H9 (cell line): ENCODE data around the gene KBTBD6. TPM values are rescaled to one million over a fixed set of nuclear protein-coding genes. Genes with fewer than 3 reads are reported as not detected.

Source experiments
- DNase-seq: peaks from one replicate; pipeline ENCODE4 v3.0.0-alpha.2; 2017
- H2AFZ ChIP-seq: one replicate; pipeline ENCODE4 v1.6.1; 2013; ENCODE audit warnings: mild to moderate bottlenecking, low read length, control low read depth, moderate library complexity
- H2AK5ac ChIP-seq: 2 replicates; pipeline ENCODE4 v1.6.1; 2013; ENCODE audit warnings: low read length, control low read depth, mixed read lengths; ENCODE audit not compliant: insufficient read length
- H2BK120ac ChIP-seq: one replicate; pipeline ENCODE4 v1.6.1; 2013; ENCODE audit warnings: low read depth, mild to moderate bottlenecking, low read length, control low read depth, inconsistent platforms; ENCODE audit not compliant: poor library complexity, severe bottlenecking
- H2BK12ac ChIP-seq: 2 replicates; pipeline ENCODE4 v1.6.1; 2013; ENCODE audit warnings: low read length, control low read depth, mixed read lengths, low read depth; ENCODE audit not compliant: insufficient read length
- H2BK15ac ChIP-seq: 2 replicates; pipeline ENCODE4 v1.6.1; 2013; ENCODE audit warnings: low read depth, low read length, control low read depth
- H2BK20ac ChIP-seq: one replicate; pipeline ENCODE4 v1.6.1; 2013; ENCODE audit warnings: low read depth, mild to moderate bottlenecking, low read length, control low read depth, inconsistent platforms; ENCODE audit not compliant: poor library complexity, severe bottlenecking
- H2BK5ac ChIP-seq: 2 replicates; pipeline ENCODE4 v1.6.1; 2013; ENCODE audit warnings: low read length, control low read depth, mixed read lengths; ENCODE audit not compliant: insufficient read length
- H3K14ac ChIP-seq: 2 replicates; pipeline ENCODE4 v1.6.1; 2013; ENCODE audit warnings: low read length, control low read depth; ENCODE audit not compliant: insufficient read depth
- H3K18ac ChIP-seq: 2 replicates; pipeline ENCODE4 v1.6.1; 2013; ENCODE audit warnings: low read depth, mild to moderate bottlenecking, mixed read lengths, low read length, control low read depth; ENCODE audit not compliant: insufficient read length
- H3K23ac ChIP-seq: 2 replicates; pipeline ENCODE4 v1.6.1; 2013; ENCODE audit warnings: low read length, control low read depth, mixed read lengths, low read depth; ENCODE audit not compliant: insufficient read length
- H3K23me2 ChIP-seq: 2 replicates; pipeline ENCODE4 v1.6.1; 2013; ENCODE audit warnings: low read depth, mild to moderate bottlenecking, mixed read lengths, low read length, control low read depth; ENCODE audit not compliant: insufficient read length, poor library complexity, severe bottlenecking
- H3K27ac ChIP-seq: 2 replicates; pipeline ENCODE4 v1.5.1; 2013; ENCODE audit warnings: low read length, control low read depth, mixed read lengths, low read depth; ENCODE audit not compliant: insufficient read length
- H3K27me3 ChIP-seq: 2 replicates; pipeline ENCODE4 v1.6.1; 2013; ENCODE audit warnings: low read length, control low read depth, inconsistent platforms; ENCODE audit not compliant: insufficient read depth
- H3K4ac ChIP-seq: 2 replicates; pipeline ENCODE4 v1.6.1; 2013; ENCODE audit warnings: low read depth, mild to moderate bottlenecking, control low read depth, inconsistent platforms, low read length, moderate library complexity
- H3K4me1 ChIP-seq: 2 replicates; pipeline ENCODE4 v1.6.1; 2013; ENCODE audit warnings: low read length, control low read depth, inconsistent platforms; ENCODE audit not compliant: insufficient read depth
- H3K4me2 ChIP-seq: 2 replicates; pipeline ENCODE4 v1.6.1; 2013; ENCODE audit warnings: low read length, control low read depth, mixed read lengths; ENCODE audit not compliant: insufficient read length, insufficient read depth
- H3K56ac ChIP-seq: 2 replicates; pipeline ENCODE4 v1.6.1; 2013; ENCODE audit warnings: low read depth, mild to moderate bottlenecking, mixed read lengths, low read length, control low read depth; ENCODE audit not compliant: insufficient read length
- H3K79me1 ChIP-seq: 2 replicates; pipeline ENCODE4 v1.6.1; 2013; ENCODE audit warnings: low read depth, mild to moderate bottlenecking, moderate library complexity, low read length, control low read depth, inconsistent platforms; ENCODE audit not compliant: insufficient read depth, poor library complexity, severe bottlenecking
- H3K79me2 ChIP-seq: 2 replicates; pipeline ENCODE4 v1.6.1; 2013; ENCODE audit warnings: low read length, control low read depth, inconsistent platforms; ENCODE audit not compliant: insufficient read depth
- H3K9ac ChIP-seq: 2 replicates; pipeline ENCODE4 v1.6.1; 2013; ENCODE audit warnings: low read length, control low read depth, mixed read lengths; ENCODE audit not compliant: insufficient read length; ENCODE audit errors: extremely low read depth
- H3K9me3 ChIP-seq: one replicate; pipeline ENCODE4 v1.6.1; 2013; ENCODE audit warnings: low read depth, low read length, inconsistent platforms; ENCODE audit not compliant: control insufficient read depth
- H3T11ph ChIP-seq: one replicate; pipeline ENCODE4 v1.6.1; 2013; ENCODE audit warnings: mild to moderate bottlenecking, low read length, control low read depth, inconsistent platforms
- H4K20me1 ChIP-seq: one replicate; pipeline ENCODE4 v1.6.1; 2013; ENCODE audit not compliant: control insufficient read depth, insufficient read length, insufficient read depth
- H4K5ac ChIP-seq: 2 replicates; pipeline ENCODE4 v1.6.1; 2013; ENCODE audit warnings: low read depth, mild to moderate bottlenecking, mixed read lengths, low read length, control low read depth; ENCODE audit not compliant: insufficient read length
- H4K8ac ChIP-seq: replicated peaks from 2 replicates; pipeline ENCODE4 v1.6.1; 2013; ENCODE audit warnings: low read length, control low read depth, mixed read lengths, low read depth; ENCODE audit not compliant: insufficient read length
- H4K91ac ChIP-seq: 2 replicates; pipeline ENCODE4 v1.6.1; 2013; ENCODE audit warnings: low read depth, mild to moderate bottlenecking, moderate library complexity, mixed read lengths, low read length, control low read depth; ENCODE audit not compliant: insufficient read length
- H3K27ac Mint-ChIP-seq, 3 experiments: 2 replicates in 2 of 3; 3 replicates in 1 of 3; pipeline ENCODE4 v1.8.0; 2020 to 2021; ENCODE audit warnings: mixed read lengths in 3 of 3, mild to moderate bottlenecking in 1 of 3, moderate library complexity in 1 of 3
- H3K27me3 Mint-ChIP-seq: 2 replicates; pipeline ENCODE4 v1.8.0; 2021; ENCODE audit warnings: low read depth, mild to moderate bottlenecking, moderate library complexity, mixed read lengths
- H3K36me3 Mint-ChIP-seq, 3 experiments: 2 replicates in 2 of 3; 3 replicates in 1 of 3; pipeline ENCODE4 v1.8.0; 2020 to 2021; ENCODE audit warnings: low read depth in 3 of 3, mixed read lengths in 3 of 3; ENCODE audit not compliant: insufficient read depth in 1 of 3
- H3K4me1 Mint-ChIP-seq, 2 experiments: 2 replicates each; pipeline ENCODE4 v1.8.0; 2020; ENCODE audit warnings: mixed read lengths in 2 of 2
- H3K4me3 Mint-ChIP-seq, 2 experiments: 2 replicates in 1 of 2; 3 replicates in 1 of 2; pipeline ENCODE4 v1.8.0; 2020 to 2021; ENCODE audit warnings: mild to moderate bottlenecking in 2 of 2, mixed read lengths in 2 of 2, moderate library complexity in 1 of 2
- H3K9me3 Mint-ChIP-seq, 2 experiments: 2 replicates in 1 of 2; 3 replicates in 1 of 2; pipeline ENCODE4 v1.8.0; 2020; ENCODE audit warnings: mild to moderate bottlenecking in 2 of 2, mixed read lengths in 2 of 2, moderate library complexity in 1 of 2
- CTCF ChIP-seq: fragments of 200-600 bp; sonication (generic); conservative IDR thresholded peaks from 3 replicates; pipeline ENCODE4 v1.8.0; 2021; ENCODE audit warnings: antibody characterized with exemption, mild to moderate bottlenecking
- WGBS: extraction: QIAGEN DNeasy Blood & Tissue Kit; methylation state at CpG from one replicate; pipeline ENCODE4 v1.1.7; 2013; ENCODE audit warnings: missing lambda C conversion rate, low lambda C conversion rate, mixed read lengths; ENCODE audit not compliant: insufficient read length; ENCODE audit errors: extremely low coverage; 5-methylcytosine and 5-hydroxymethylcytosine counted together
- total RNA-seq: library from RNA; stranded (reverse); gene quantifications from 2 replicates; pipeline ENCODE4 v1.2.1, GENCODE V29; 2021

The KBTBD6 gene
- total RNA-seq, 1 experiment from 2014 or later, result 11.5 TPM

GRCh38 chr13:41162151-41162550 is 29.5 kb upstream of the KBTBD6 start:
- Histone ChIP-seq H3K4me2 (no peak overlapping the region), H3T11ph (no peak overlapping the region), H3K4me1 (peaks cover 10% of the 10 kb centered on the region; the same call in 1 of the 2 replicates), H3K27me3 (no peaks in the 10 kb centered on the region), H2BK120ac (no peak overlapping the region), H2BK20ac (no peak overlapping the region), H3K27ac (no peak overlapping the region), H3K79me1 (no peaks in the 10 kb centered on the region), H4K5ac (no peak overlapping the region), H2BK15ac (no peak overlapping the region), H3K18ac (no peak overlapping the region), H2BK5ac (no peak overlapping the region), H2AK5ac (no peak overlapping the region), H3K14ac (no peak overlapping the region), H3K79me2 (no peaks in the 10 kb centered on the region), H3K4ac (no peak overlapping the region), H3K23ac (no peak overlapping the region), H4K20me1 (no peaks in the 10 kb centered on the region), H3K23me2 (no peaks in the 10 kb centered on the region), H2AFZ (no peak overlapping the region), H2BK12ac (no peak overlapping the region), H3K9ac (no peak overlapping the region), H3K9me3 (no peaks in the 10 kb centered on the region), H3K56ac (no peak overlapping the region), H4K8ac (no peak overlapping the region), H4K91ac (no peak overlapping the region)
- Mint-ChIP-seq H3K27me3 (no peaks in the 10 kb centered on the region), H3K27ac (peak overlapping the region in 1 of 3 experiments; percentile 55; a peak in 1 of 7 replicates), H3K4me3 (no peak overlapping the region), H3K4me1 (peaks cover 25 to 37% of the 10 kb centered on the region in 2 experiments), H3K9me3 (no peaks in the 10 kb centered on the region), H3K36me3 (peaks cover 0 to 2% (median 0%) of the 10 kb centered on the region in 3 experiments; a peak in 2 of 7 replicates)
- no CpG with 5 or more reads among the region's 3 CpGs for WGBS
- DNase-seq, result no peak
- TF ChIP-seq CTCF, result no peak
